Measurements from ENCODE around the gene COX7A2L.

DNA sequence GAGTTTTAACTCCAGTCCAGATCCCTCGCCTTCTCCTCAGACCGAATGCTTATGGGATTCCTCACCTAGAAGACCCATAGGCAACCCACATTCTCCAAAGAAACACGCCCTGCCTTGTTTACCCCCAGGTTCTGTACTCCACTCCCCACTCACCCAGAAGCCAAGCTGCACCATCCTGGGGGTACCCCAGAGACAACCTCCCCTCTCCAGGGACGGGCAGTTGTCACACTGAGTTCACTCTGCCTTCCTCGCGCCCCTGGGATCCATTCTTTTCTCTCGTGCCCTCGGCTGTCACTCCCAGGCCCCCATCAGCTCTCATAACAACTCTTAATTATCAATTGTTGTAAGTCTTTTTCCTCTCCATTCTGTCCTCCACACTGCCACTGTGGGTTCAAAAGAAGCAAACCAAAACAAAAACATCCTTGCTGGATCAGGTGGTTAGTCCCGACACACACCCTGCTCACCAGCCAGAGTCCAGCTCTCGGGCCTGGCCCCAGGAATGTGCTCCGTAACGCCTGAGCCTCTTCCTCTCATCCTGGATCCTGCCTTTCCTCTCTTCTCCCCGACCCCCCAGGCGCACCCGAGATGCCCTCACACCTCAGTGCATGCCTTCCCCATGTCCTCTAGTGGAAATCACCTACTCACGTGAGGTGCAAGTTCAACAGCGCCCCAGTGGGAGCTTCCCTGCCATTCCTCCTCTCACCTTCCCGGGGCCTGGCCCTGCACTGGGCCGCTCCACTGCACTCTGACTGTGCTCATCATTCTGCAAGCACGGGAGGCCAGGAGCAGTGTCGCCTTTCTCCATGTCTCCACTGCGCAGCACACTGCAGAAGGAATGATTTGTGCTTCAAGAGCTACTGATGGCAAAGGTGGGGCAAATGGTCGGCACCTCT is 20.7 kb downstream of the COX7A2L start:
- no peak for TF ChIP-seq POLR2AphosphoS5 (IDR thresholded peaks at IDR 0.05; ENCODE audit: low read depth, low read length)
- no peak for TF ChIP-seq SIN3A (IDR thresholded peaks at IDR 0.05; ENCODE audit: borderline replicate concordance, insufficient read depth, low read length)
- TF ChIP-seq REST (IDR thresholded peaks at IDR 0.05; ENCODE audit: insufficient read depth in 1 of 2, low read depth in 2 of 2, low read length in 2 of 2), result no peak
- TF ChIP-seq TAF1 (IDR thresholded peaks at IDR 0.05; ENCODE audit: borderline replicate concordance, insufficient read depth, low read length), result no peak
- TF ChIP-seq FOXP2 (optimal IDR thresholded peaks at IDR 0.05; ENCODE audit: borderline replicate concordance, extremely low read depth, extremely low read length, insufficient read depth), result no peak
